ENCODE measurements around the gene KRT38.
"Not testable (repeated sequence)": the region's sequence is repeated elsewhere in the genome, so short reads cannot be mapped to it uniquely, and the experiment has no call there.

KRT38 gene

DNA sequence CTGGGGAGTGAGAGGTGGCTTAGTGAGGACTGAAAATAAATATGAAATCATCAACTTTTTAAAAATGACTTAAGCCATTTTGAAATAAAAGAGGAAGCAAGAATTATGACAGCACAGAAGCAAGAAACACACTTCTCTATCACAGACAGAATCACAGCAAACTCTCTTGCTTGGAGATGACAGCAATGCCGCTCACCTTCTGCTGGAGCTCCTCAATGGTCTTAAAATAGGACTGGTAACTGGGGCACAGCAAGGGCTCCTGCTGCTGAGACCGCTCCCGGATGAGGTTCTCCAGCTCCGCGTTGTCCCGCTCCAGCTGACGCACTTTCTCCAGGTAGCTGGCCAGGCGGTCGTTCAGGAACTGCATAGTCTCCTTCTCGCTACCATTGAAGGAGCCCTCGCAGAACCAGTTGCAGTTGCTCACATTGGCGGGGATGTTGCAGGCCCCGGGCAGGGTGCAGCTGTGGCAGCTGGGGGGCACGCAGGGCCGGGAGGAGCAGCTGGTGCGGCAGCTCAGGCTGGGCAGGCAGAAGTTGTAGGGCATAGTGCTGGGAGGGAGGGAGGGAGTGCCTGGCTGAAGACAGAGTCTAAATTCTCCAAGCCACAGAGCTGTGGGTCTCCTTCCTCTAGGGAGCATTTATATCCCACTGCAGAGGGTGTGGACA, 43.7 kb downstream of the KRT38 start, which contains the start of gene KRT31:
Gene KRT31 (minus strand): TSS at position 613 of the 665 bp plus-strand sequence. CDS start 69 bp downstream, at position 544.
- Mint-ChIP-seq H3K4me1 (peaks cover 14% of the 10 kb centered on the region), H3K27ac (no peak within 1 kb of the TSS)

DNA sequence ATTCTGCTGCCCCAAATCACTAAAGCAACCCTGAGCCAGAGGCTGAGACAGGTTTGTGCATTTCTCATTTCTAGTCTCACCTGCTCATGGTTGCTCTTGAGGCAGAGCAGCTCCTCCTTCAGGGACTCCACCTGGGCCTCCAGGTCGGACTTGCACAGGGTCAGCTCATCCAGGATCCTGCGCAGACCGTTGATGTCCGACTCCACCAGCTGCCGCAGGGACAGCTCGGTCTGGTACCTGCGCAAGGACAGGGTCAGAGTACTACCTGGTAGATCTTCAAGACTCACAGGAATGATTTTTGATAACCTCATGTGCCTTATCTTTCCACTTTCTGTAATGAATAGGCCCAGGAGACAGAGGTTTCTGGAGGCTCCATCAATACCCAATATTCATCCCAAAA, 44.4 kb downstream of the KRT38 start:
- Mint-ChIP-seq H3K27me3 (ENCODE audit: low read depth) (no peaks in the 10 kb centered on the region), H3K4me3 (no peak overlapping the region), H3K9me3 (no peaks in the 10 kb centered on the region), H3K4me1 (peaks cover 16% of the 10 kb centered on the region), H3K36me3 (ENCODE audit: low read depth) (no peaks in the 10 kb centered on the region), H3K27ac (no peak overlapping the region)
- no peak for TF ChIP-seq CTCF (IDR thresholded peaks at IDR 0.05; ENCODE audit: unreplicated experiment in 3 of 3)

More for the DNA sequence above, 43.7 kb downstream of the KRT38 start, which contains the start of gene KRT31:
- no peaks in the 10 kb centered on the region for H3K36me3 Mint-ChIP-seq (ENCODE audit: low read depth)
- H3K4me3 Mint-ChIP-seq: no peak within 1 kb of the TSS
- H3K27me3 Mint-ChIP-seq (ENCODE audit: low read depth): no peaks in the 10 kb centered on the region
- no peaks in the 10 kb centered on the region for H3K9me3 Mint-ChIP-seq
- no peak for TF ChIP-seq CTCF (IDR thresholded peaks at IDR 0.05; ENCODE audit: unreplicated experiment in 3 of 3)

GRCh38 chr17:41395611-41396010, 45.2 kb downstream of the KRT38 start:
- Mint-ChIP-seq H3K27ac (no peak overlapping the region), H3K4me3 (no peak overlapping the region), H3K36me3 (ENCODE audit: low read depth) (no peaks in the 10 kb centered on the region), H3K9me3 (no peaks in the 10 kb centered on the region), H3K27me3 (ENCODE audit: low read depth) (no peaks in the 10 kb centered on the region), H3K4me1 (peaks cover 18% of the 10 kb centered on the region)
- no peak for TF ChIP-seq CTCF (IDR thresholded peaks at IDR 0.05; ENCODE audit: unreplicated experiment in 3 of 3)

DNA sequence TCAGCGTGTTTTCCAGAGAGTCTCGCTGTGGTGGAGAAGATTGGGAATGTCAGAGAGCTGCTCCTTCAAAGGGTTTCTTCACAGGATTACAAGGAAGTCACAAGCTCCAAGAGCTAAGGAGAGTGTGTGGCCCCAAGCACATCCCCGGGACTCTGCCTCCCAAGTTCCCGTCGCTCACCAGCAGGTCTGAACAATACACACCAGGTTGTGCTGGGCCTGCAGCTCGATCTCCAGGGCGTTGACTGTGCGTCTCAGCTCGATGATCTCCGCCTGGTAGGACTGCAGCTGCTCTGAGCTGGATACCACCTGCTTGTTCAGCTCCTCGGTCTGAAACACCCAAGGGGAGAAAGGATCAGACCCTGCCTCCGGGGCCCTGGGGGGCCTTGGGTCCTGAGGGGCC, 45.7 kb downstream of the KRT38 start:
- not testable (repeated sequence) for H3K9me3 Mint-ChIP-seq; H3K4me3 Mint-ChIP-seq; H3K27me3 Mint-ChIP-seq (ENCODE audit: low read depth); H3K27ac Mint-ChIP-seq; H3K36me3 Mint-ChIP-seq (ENCODE audit: low read depth)
- H3K4me1 Mint-ChIP-seq: peaks cover 23% of the 10 kb centered on the region

- no peaks in the 10 kb centered on the region for H3K27me3 Mint-ChIP-seq (ENCODE audit: low read depth)
- H3K9me3 Mint-ChIP-seq: no peaks in the 10 kb centered on the region
- H3K36me3 Mint-ChIP-seq (ENCODE audit: low read depth): no peaks in the 10 kb centered on the region
- H3K27ac Mint-ChIP-seq: no peak overlapping the region
- peaks cover 28% of the 10 kb centered on the region for H3K4me1 Mint-ChIP-seq
- no peak for TF ChIP-seq CTCF (IDR thresholded peaks at IDR 0.05; ENCODE audit: unreplicated experiment in 3 of 3)
- no peak overlapping the region for H3K4me3 Mint-ChIP-seq
Observed at GRCh38 chr17:41394254-41394996, 46.4 kb downstream of the KRT38 start.

DNA sequence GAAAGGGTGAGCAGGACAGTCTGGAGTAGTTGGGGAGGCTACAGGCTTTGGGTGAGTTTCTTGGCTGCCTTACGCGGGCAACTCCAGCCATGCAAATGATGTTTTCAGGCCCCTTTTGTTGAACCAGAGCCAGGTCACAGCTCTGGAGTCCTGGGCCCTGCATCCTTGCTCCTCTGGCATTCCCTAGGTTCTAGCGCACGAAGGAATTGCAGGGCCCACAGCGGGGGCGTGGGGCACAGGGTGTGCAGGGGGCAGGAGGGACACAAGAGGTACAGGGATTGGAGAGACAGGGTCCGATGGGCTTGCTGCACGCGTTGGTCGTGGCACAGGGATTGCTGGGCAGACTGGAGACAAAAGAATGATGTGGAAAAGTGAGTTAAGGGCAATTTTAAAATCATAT, 47.0 kb downstream of the KRT38 start:
- no peak for TF ChIP-seq CTCF (IDR thresholded peaks at IDR 0.05; ENCODE audit: unreplicated experiment in 3 of 3)
- peaks cover 2% of the 10 kb centered on the region for H3K9me3 Mint-ChIP-seq
- H3K36me3 Mint-ChIP-seq (ENCODE audit: low read depth): no peaks in the 10 kb centered on the region
- H3K27me3 Mint-ChIP-seq (ENCODE audit: low read depth): no peaks in the 10 kb centered on the region
- no peak overlapping the region for H3K4me3 Mint-ChIP-seq
- no peak overlapping the region for H3K27ac Mint-ChIP-seq
- peaks cover 28% of the 10 kb centered on the region for H3K4me1 Mint-ChIP-seq

Measured in nephron (organoid).